ENCODE measurements around the gene SETD1B.

SETD1B gene

DNA sequence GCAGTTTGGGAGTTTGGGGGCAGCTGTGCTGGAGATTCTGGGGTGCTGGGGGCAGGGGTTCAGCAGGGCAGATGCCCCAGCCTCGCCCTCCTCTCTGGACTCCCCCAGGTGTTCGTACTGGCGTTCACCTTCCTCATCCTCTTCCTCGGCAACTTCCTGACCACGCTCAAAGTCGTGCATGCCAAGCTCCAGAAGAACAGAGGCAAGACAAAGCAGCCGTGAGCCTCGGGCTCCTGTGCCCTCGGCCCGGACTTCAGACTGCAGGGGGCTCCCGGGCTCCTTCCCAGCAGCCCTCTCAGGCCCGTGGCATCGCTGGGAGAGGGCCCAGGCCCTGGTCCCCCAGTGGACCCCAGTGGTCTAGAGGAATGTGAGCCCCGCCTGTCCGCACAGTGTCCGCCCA lies 28.3 kb upstream of the SETD1B start:
- Mint-ChIP-seq H3K27me3 (no peaks in the 10 kb centered on the region), H3K4me3 (no peak overlapping the region), H3K4me1 (peaks cover 33% of the 10 kb centered on the region), H3K9me3 (no peaks in the 10 kb centered on the region), H3K27ac (peak overlapping the region in 1 of 2 donors; percentile 27)
- no peak for ATAC-seq
- no peak for DNase-seq

DNA sequence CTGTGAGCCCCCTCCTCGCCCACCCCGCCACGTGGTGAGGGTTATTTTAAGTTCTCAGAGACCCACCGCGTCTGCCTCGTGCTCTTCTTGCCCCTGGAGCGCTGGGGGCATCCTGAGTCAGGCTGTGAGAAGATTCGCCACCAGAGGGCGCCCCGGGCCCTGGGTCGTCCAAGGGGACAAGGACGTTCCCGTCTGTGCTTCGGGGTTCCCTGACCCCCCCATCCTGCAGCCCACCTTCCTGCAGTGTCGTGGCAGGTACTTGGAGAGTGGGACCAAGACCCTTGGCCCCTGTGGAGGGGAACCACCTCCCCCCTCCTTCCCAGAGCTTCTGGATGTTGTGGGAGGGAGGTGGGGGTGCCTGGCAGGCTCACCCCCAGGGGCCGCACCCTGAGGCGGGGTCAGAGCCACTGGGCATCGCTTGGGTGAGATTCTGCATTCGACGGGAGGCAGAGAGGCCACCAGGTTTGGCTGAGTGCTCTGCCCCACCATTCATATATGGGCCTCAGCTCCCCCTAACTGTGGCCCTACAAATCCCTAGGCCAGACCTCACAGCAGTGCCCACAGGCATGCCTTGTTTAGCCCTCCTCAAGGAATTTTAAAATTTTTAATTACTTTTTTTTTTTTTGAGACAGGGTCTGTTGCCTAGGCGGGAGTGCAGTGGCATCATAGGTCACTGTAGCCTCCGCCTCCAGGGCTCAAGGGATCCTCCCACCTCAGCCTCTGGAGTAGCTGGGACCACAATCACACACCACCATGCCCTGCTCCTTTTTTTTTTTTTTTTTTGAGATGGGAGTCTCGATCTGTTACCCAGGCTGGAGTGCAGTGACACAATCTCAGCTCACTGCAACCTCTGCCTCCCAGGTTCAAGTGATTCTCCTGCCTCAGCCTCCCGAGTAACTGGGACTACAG lies 27.4 kb upstream of the SETD1B start:
- no peaks in the 10 kb centered on the region for H3K27me3 Mint-ChIP-seq
- H3K4me1 Mint-ChIP-seq, result peaks cover 42% of the 10 kb centered on the region
- no peaks in the 10 kb centered on the region for H3K9me3 Mint-ChIP-seq
- H3K27ac Mint-ChIP-seq, result peak overlapping the region; percentile 25 to 93
- ATAC-seq, result peak; percentile 74
- DNase-seq, result peak; percentile 85 to 87
- no peak overlapping the region for H3K4me3 Mint-ChIP-seq

- peaks cover 55% of the 10 kb centered on the region for H3K4me1 Mint-ChIP-seq
- no peak overlapping the region for H3K4me3 Mint-ChIP-seq
- no peaks in the 10 kb centered on the region for H3K9me3 Mint-ChIP-seq
- H3K27ac Mint-ChIP-seq, result peak overlapping the region; percentile 23 to 61
- ATAC-seq (no peak), DNase-seq (no peak)
- H3K27me3 Mint-ChIP-seq, result no peaks in the 10 kb centered on the region
Observed at GRCh38 chr12:121778567-121779421, 25.0 kb upstream of the SETD1B start.

DNA sequence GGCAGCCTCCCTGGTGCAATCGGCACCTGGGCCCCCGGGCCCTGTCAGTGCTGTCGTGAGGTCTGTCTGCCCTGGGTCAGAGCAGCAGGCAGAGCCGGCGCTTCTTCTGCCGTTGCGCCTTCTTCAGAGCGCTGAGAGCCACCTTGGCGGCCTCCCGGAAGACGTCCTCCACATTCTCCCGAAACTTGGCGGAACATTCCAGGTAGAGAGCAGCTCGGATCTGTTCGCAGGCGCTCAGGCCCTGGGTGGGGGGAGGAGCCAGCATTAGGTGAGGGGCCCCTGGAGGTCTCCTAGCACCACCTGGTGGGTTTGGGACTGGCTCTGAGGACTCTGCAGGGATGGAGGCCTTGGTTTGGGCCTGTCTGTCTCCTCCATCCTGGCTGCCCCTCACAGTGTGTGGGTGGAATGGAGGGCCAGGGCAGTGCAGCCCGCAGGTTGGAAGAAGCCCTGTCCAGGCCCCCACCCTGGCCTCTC lies 24.4 kb upstream of the SETD1B start:
- no peak for ATAC-seq
- Mint-ChIP-seq H3K27ac (peak overlapping the region in 1 of 2 donors; percentile 80), H3K4me1 (peaks cover 62% of the 10 kb centered on the region), H3K9me3 (no peaks in the 10 kb centered on the region), H3K4me3 (no peak overlapping the region), H3K27me3 (no peaks in the 10 kb centered on the region)
- no peak for DNase-seq

GRCh38 chr12:121780429-121780828 lies 23.4 kb upstream of the SETD1B start:
- DNase-seq (no peak), ATAC-seq (no peak)
- Mint-ChIP-seq H3K27me3 (no peaks in the 10 kb centered on the region), H3K9me3 (no peaks in the 10 kb centered on the region), H3K4me3 (no peak overlapping the region), H3K4me1 (peaks cover 72% of the 10 kb centered on the region), H3K27ac (no peak overlapping the region)

GRCh38 chr12:121781484-121781997 lies 22.3 kb upstream of the SETD1B start:
- H3K27ac Mint-ChIP-seq, result peak overlapping the region; percentile 91 to 94
- no peaks in the 10 kb centered on the region for H3K27me3 Mint-ChIP-seq
- no peak for DNase-seq
- ATAC-seq, result peak; percentile 8
- H3K9me3 Mint-ChIP-seq, result no peaks in the 10 kb centered on the region
- peak overlapping the region; percentile 81 for H3K4me3 Mint-ChIP-seq
- peaks cover 76% of the 10 kb centered on the region for H3K4me1 Mint-ChIP-seq

DNA sequence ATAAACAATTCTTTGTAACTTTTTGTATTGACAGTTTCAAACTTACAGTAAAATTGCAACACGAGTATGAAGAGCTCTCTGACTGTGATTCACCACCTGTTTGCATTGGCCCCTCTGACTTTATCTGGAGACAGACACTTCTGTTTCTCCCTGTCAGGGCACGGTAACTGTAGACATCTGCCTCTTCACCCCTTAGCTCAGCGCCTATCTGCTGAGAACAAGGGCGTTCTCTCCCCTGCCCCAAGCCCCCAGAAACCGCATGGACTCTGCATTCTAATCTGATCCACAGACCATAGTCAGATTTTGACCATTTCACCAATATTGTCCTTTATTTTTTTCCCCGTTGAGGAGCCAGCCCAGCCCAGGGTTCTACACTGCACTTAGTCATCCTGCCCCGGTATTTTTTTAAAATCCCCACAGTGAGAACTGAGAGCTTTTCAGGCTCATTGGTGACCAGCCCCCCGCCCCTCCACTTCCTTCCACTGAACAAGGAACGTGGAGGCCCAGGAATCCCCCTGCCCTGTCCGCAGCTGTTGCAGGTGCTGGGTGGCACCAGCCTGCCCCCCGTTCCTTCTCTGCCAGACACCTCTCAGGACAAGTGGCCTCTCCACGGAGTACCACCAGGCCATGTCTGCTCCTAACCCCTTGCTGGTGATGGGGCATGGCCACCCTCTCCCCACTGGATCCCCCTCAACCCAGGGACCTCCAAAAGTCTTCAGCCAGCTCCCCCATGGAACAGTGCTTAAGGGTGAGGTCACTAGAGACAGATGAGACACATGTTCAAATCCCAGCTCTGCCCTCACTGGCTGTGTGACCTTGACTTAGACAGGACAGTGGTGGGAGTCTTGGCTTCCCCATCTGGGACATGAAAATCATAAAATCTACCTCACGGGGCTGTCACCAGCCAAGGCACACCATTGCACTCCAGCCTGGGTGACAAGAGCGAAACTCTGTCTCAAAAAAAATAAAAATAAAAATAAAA lies 21.5 kb upstream of the SETD1B start:
- peak overlapping the region; percentile 81 for H3K4me3 Mint-ChIP-seq
- H3K4me1 Mint-ChIP-seq, result peaks cover 83% of the 10 kb centered on the region
- DNase-seq (peak; percentile 52 to 77), ATAC-seq (peak; percentile 91)
- H3K27ac Mint-ChIP-seq, result peak overlapping the region; percentile 91 to 94
- no peaks in the 10 kb centered on the region for H3K27me3 Mint-ChIP-seq
- no peaks in the 10 kb centered on the region for H3K9me3 Mint-ChIP-seq

- Mint-ChIP-seq H3K27ac (no peak overlapping the region), H3K4me3 (peak overlapping the region; percentile 7 to 24), H3K27me3 (no peaks in the 10 kb centered on the region), H3K9me3 (no peaks in the 10 kb centered on the region), H3K4me1 (peaks cover 91% of the 10 kb centered on the region)
- ATAC-seq (no peak), DNase-seq (no peak)
Observed at GRCh38 chr12:121783766-121784165, 20.0 kb upstream of the SETD1B start.

- H3K27ac Mint-ChIP-seq, result peak overlapping the region in 1 of 2 donors; percentile 87
- DNase-seq (no peak), ATAC-seq (no peak)
- H3K4me1 Mint-ChIP-seq, result peaks cover 91% of the 10 kb centered on the region
- H3K4me3 Mint-ChIP-seq, result peak overlapping the region; percentile 69 to 78
- H3K27me3 Mint-ChIP-seq, result no peaks in the 10 kb centered on the region
- H3K9me3 Mint-ChIP-seq, result no peaks in the 10 kb centered on the region
Observed at GRCh38 chr12:121784460-121784859, 19.3 kb upstream of the SETD1B start.

- DNase-seq (no peak), ATAC-seq (no peak)
- Mint-ChIP-seq H3K27me3 (no peaks in the 10 kb centered on the region), H3K9me3 (no peaks in the 10 kb centered on the region), H3K4me1 (peaks cover 98% of the 10 kb centered on the region), H3K27ac (peak overlapping the region; percentile 70 to 90), H3K4me3 (peak overlapping the region; percentile 63 to 91)
Observed at GRCh38 chr12:121786440-121786825, 17.4 kb upstream of the SETD1B start.

DNA sequence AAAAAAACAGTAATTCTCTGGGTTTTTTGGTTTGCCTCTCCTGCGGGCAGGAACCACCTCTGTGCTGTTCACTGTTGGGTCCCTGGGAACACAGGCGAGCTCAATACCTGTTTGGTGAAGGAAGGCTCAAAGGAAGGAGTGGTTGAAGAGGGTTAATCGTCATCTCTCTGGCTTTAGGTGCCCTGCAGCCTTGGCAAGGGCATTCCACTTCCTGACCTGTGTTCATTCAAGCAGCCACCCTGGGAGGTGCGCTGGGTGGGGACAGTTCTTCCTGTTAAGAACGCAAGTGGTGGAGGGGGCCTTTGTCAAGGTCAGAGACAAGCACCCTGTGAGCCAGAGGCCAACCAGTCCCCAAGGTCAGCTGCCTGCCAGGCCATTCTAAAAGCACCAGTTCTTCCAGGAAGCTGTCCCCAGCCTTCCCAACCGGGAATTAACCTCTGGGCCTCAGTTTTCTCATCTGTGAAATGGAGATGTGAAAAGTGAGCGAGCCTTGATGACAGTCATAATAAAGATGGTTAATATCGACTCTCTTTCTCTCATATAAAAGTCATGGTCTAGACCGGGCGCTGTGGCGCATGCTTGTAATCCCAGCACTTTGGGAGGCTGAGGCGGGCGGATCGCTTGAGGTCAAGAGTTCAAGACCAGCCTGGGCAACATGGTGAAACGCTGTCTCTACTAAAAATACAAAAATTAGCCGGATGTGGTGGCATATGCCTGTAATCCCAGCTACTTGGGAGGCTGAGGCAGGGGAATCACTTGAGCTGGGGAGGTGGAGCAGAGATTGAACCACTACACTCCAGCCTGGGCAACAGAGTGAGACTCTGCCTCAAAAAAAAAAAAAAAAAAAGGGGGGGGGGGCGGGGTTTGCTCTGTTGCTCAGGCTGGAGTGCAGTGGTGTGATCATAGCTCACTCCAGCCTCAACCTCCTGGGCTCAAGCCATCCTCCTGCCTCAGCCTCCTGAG lies 16.5 kb upstream of the SETD1B start:
- peak overlapping the region; percentile 63 to 91 for H3K4me3 Mint-ChIP-seq
- peak overlapping the region; percentile 70 to 91 for H3K27ac Mint-ChIP-seq
- peaks cover 98% of the 10 kb centered on the region for H3K4me1 Mint-ChIP-seq
- DNase-seq, result no peak
- no peaks in the 10 kb centered on the region for H3K27me3 Mint-ChIP-seq
- no peaks in the 10 kb centered on the region for H3K9me3 Mint-ChIP-seq
- ATAC-seq, result no peak

DNA sequence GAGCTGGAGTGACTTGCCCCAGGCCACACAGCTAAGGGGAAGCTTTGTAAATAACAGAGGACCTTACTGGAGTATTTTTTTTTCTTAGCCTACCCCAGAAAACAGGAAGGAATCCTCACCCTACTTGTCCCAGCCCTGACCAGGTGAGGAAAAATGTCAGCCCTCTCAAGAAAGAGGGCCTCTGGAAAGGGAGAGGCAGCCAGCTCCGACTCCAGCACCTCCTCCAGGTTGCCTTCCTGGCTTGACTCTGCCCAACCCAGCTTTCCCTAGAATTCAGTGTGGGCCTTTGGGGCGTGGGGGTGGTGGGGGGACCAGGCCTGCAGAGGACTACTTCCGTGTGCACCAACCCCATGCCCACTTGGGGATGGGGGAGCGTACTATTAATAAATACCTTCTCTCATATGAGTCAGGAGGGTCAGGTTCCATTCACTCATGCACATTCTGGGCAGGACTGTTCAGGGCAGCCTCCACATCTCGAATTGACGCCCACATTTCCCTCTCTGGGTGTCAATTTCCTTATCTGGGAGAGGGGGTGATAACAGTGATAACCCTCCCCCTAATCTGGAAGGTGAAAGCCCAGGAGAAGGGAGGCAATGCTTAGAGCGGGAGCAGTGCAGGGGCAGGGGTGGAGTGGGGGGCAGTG lies 15.5 kb upstream of the SETD1B start:
- H3K4me3 Mint-ChIP-seq, result peak overlapping the region; percentile 91 to 92
- H3K27me3 Mint-ChIP-seq, result no peaks in the 10 kb centered on the region
- no peak for DNase-seq
- H3K27ac Mint-ChIP-seq, result peak overlapping the region; percentile 64 to 67
- no peaks in the 10 kb centered on the region for H3K9me3 Mint-ChIP-seq
- peaks cover 92% of the 10 kb centered on the region for H3K4me1 Mint-ChIP-seq
- no peak for ATAC-seq

DNA sequence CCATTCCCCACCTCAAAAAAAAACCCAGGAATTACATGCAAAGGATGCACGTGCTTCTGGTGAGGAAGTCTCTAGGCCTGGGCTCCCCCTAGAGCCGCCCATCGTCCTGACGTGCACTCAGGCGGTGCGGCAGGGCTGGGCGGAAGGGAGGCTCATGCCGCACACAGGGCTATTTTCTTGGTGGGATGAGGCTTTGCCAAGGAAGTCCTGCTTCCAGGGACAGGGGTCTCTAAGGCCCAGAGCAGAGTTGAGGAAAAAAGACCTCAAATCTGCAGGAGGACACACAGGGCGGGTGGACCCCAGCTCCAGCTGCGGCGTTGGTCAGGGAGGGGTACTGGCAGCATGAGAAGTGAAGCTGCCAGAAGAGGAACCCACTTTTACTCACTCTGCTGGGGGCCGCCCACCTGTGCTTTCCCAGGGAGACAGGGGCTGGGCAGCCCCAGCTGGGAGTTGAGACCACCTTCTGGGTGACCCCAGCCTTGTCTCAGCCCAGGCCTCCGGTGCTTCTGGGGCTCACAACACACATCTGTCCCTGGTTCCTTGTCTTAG lies 14.5 kb upstream of the SETD1B start:
- DNase-seq, result no peak

More for the DNA sequence above, 14.5 kb upstream of the SETD1B start:
- Mint-ChIP-seq H3K27me3 (no peaks in the 10 kb centered on the region), H3K4me3 (peak overlapping the region; percentile 91 to 92), H3K27ac (peak overlapping the region; percentile 96 to 97), H3K4me1 (peaks cover 87% of the 10 kb centered on the region), H3K9me3 (no peaks in the 10 kb centered on the region)
- ATAC-seq, result no peak

All from stimulated activated naive CD8-positive, alpha-beta T cell treated with anti-CD3 and anti-CD28 coated beads, Interleukin-15, amount 100 ng/mL, for 72 hours (primary cell).